ENCODE measurements around the gene MCCD1.

Gene MCCD1

GRCh38 chr6:31510007-31510406 lies 18.8 kb upstream of the MCCD1 start:
- H3K4me3 ChIP-seq (ENCODE audit: low read length), result no peak overlapping the region
- 0 out of 2 replicates have a peak, but pooled peaks cover 3% of the 10 kb centered on the region for H4K20me1 ChIP-seq (ENCODE audit: control insufficient read depth, insufficient read depth, low read depth, low read length)
- H3F3A ChIP-seq (ENCODE audit: control insufficient read depth, insufficient read depth), result peaks cover 12% of the 10 kb centered on the region
- no peak overlapping the region for H3K4me2 ChIP-seq (ENCODE audit: low read length)
- no peaks in the 10 kb centered on the region for H3K4me1 ChIP-seq (ENCODE audit: control insufficient read depth, low read length)
- H3K79me2 ChIP-seq (ENCODE audit: control insufficient read depth, low read length), result peaks cover 12% of the 10 kb centered on the region
- H3K36me3 ChIP-seq (ENCODE audit: control insufficient read depth, low read length), result peaks cover 57% of the 10 kb centered on the region
- no peaks in the 10 kb centered on the region for H3K9me2 ChIP-seq (replicated peaks; ENCODE audit: control insufficient read depth, low read length)
- no peaks in the 10 kb centered on the region for H3K27me3 ChIP-seq (ENCODE audit: control insufficient read depth, low read length)
- no peak for TF ChIP-seq CTCF (IDR thresholded peaks at IDR 0.05; ENCODE audit: low read depth, low read length, poor library complexity, severe bottlenecking)
- TF ChIP-seq EZH2phosphoT487 (IDR thresholded peaks at IDR 0.05; ENCODE audit: borderline replicate concordance, low read length), result no peak
- no peak overlapping the region for H3K27ac ChIP-seq (ENCODE audit: low read depth, low read length)
- no peaks in the 10 kb centered on the region for H3K9me3 ChIP-seq (ENCODE audit: control insufficient read depth, insufficient read depth, low read length)

GRCh38 chr6:31513456-31514165 lies 15.2 kb upstream of the MCCD1 start:
- peaks cover 9% of the 10 kb centered on the region; the same call in 1 of the 2 replicates for H3K27me3 ChIP-seq (ENCODE audit: control insufficient read depth, low read length)
- peaks cover 12% of the 10 kb centered on the region for H3F3A ChIP-seq (ENCODE audit: control insufficient read depth, insufficient read depth)
- H4K20me1 ChIP-seq (ENCODE audit: control insufficient read depth, insufficient read depth, low read depth, low read length), result no peaks in the 10 kb centered on the region
- H3K9me2 ChIP-seq (replicated peaks; ENCODE audit: control insufficient read depth, low read length), result no peaks in the 10 kb centered on the region
- H3K27ac ChIP-seq (ENCODE audit: low read depth, low read length), result no peak overlapping the region
- no peak overlapping the region for H3K4me3 ChIP-seq (ENCODE audit: low read length)
- no peaks in the 10 kb centered on the region for H3K9me3 ChIP-seq (ENCODE audit: control insufficient read depth, insufficient read depth, low read length)
- peaks cover 21% of the 10 kb centered on the region for H3K36me3 ChIP-seq (ENCODE audit: control insufficient read depth, low read length)
- no peaks in the 10 kb centered on the region for H3K4me1 ChIP-seq (ENCODE audit: control insufficient read depth, low read length)
- no peak for TF ChIP-seq CTCF (IDR thresholded peaks at IDR 0.05; ENCODE audit: low read depth, low read length, poor library complexity, severe bottlenecking)
- TF ChIP-seq EZH2phosphoT487 (IDR thresholded peaks at IDR 0.05; ENCODE audit: borderline replicate concordance, low read length), result no peak
- H3K4me2 ChIP-seq (ENCODE audit: low read length), result no peak overlapping the region
- no peaks in the 10 kb centered on the region for H3K79me2 ChIP-seq (ENCODE audit: control insufficient read depth, low read length)

GRCh38 chr6:31521835-31522234 lies 6.9 kb upstream of the MCCD1 start:
- H3K79me2 ChIP-seq (ENCODE audit: control insufficient read depth, low read length), result no peaks in the 10 kb centered on the region

More at GRCh38 chr6:31521835-31522234, 6.9 kb upstream of the MCCD1 start:
- Histone ChIP-seq H3K36me3 (ENCODE audit: control insufficient read depth, low read length) (no peaks in the 10 kb centered on the region), H3K27me3 (ENCODE audit: control insufficient read depth, low read length) (peaks cover 4% of the 10 kb centered on the region; the same call in 1 of the 2 replicates), H3K4me2 (ENCODE audit: low read length) (no peak overlapping the region), H3K27ac (ENCODE audit: low read depth, low read length) (no peak overlapping the region), H4K20me1 (ENCODE audit: control insufficient read depth, insufficient read depth, low read depth, low read length) (no peaks in the 10 kb centered on the region; the same call in 1 of the 2 replicates), H3K9me2 (replicated peaks; ENCODE audit: control insufficient read depth, low read length) (no peaks in the 10 kb centered on the region), H3F3A (ENCODE audit: control insufficient read depth, insufficient read depth) (peaks cover under 1% of the 10 kb centered on the region), H3K4me1 (ENCODE audit: control insufficient read depth, low read length) (no peaks in the 10 kb centered on the region), H3K4me3 (ENCODE audit: low read length) (no peak overlapping the region), H3K9me3 (ENCODE audit: control insufficient read depth, insufficient read depth, low read length) (no peaks in the 10 kb centered on the region)
- TF ChIP-seq CTCF (IDR thresholded peaks at IDR 0.05; ENCODE audit: low read depth, low read length, poor library complexity, severe bottlenecking) (no peak), EZH2phosphoT487 (IDR thresholded peaks at IDR 0.05; ENCODE audit: borderline replicate concordance, low read length) (no peak)

All from DOHH2 (cell line).